H1 (cell line): ENCODE measurements around the gene JAG1. TPM values are rescaled to one million over a fixed set of nuclear protein-coding genes. Genes with fewer than 3 reads are reported as not detected.

Experiments
- POLR2A ChIP-seq, 2 experiments: IDR thresholded peaks; 1 replicate in 1 of 2; 2 replicates in 1 of 2; pipeline ENCODE4 v1.6.1; 2011; ENCODE audit warnings: low read depth in 2 of 2, low read length in 2 of 2, mild to moderate bottlenecking in 2 of 2; ENCODE audit errors: control extremely low read depth in 1 of 2
- RFX5 ChIP-seq: IDR thresholded peaks from 2 replicates; pipeline ENCODE4 v1.6.1; 2011; ENCODE audit warnings: low read depth, low read length, improper control_type of control experiment, borderline replicate concordance
- TAF1 ChIP-seq: IDR thresholded peaks from 2 replicates; pipeline ENCODE4 v1.6.1; 2011; ENCODE audit warnings: mild to moderate bottlenecking, low read depth, low read length
- TAF7 ChIP-seq: optimal IDR thresholded peaks from 2 replicates; pipeline ENCODE3; 2011; ENCODE audit warnings: low read depth, mild to moderate bottlenecking, inconsistent platforms, low read length, moderate library complexity, borderline replicate concordance
- polyA plus RNA-seq, 7 experiments: library from polyadenylated mRNA; depleted of rRNA in 3 of 7; stranded (reverse) in 5 of 7; unstranded in 2 of 7; fragments of >200 nt in 5 of 7; fragments of 200-250 nt in 2 of 7; gene quantifications; 1 replicate in 5 of 7; 2 replicates in 1 of 7; 4 replicates in 1 of 7; pipeline versions ENCODE4 v1.2.1 to v1.2.3, GENCODE V29; 2011 to 2013; ENCODE audit warnings: missing spikeins in 2 of 7, mixed read lengths in 2 of 7
- total RNA-seq: library from RNA; stranded (reverse); fragmentation: NEBNext Ultra II Directional; extraction: Animal tissue kit (Norgen Biotek cat#: 25700); gene quantifications from 2 replicates; pipeline ENCODE4 v1.2.1, GENCODE V29; 2021
- TF ChIP-seq, protein P1 (sequence below), 3 experiments: IDR thresholded peaks; 1 replicate in 2 of 3; 2 replicates in 1 of 3; pipeline versions ENCODE4 v1.5.1 to v1.6.1; 2011; ENCODE audit warnings: low read length in 3 of 3, mild to moderate bottlenecking in 3 of 3, inconsistent platforms in 2 of 3, low read depth in 1 of 3, moderate library complexity in 1 of 3; ENCODE audit not compliant: insufficient read depth in 1 of 3; ENCODE audit errors: control extremely low read depth in 1 of 3

The JAG1 gene
- total and polyA plus RNA-seq, 2 of the 8 experiments (the other 6 are each of a cell fraction or from before 2014, with no cell fraction given) = 13.5 to 27.3 TPM

DNA sequence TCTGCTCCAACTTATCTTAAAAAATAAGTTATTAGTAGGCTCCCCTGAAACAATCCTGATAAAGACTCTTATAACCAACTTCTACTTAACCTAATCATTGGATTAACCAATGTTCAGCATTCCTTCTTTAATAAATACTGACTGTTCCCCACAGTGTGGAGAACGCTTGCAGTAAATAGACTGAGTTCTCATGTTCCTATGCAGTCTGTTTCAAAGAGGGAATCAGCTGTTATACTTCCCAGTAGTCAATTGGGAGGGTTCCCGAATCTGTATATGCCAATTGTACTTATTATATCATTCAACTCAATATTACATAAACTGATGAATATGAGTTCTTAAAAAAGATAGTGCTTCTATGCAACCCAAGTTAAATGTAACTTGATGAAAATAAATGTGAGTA, 9.7 kb upstream of the JAG1 start (continued):
- TF ChIP-seq, protein P1, sequence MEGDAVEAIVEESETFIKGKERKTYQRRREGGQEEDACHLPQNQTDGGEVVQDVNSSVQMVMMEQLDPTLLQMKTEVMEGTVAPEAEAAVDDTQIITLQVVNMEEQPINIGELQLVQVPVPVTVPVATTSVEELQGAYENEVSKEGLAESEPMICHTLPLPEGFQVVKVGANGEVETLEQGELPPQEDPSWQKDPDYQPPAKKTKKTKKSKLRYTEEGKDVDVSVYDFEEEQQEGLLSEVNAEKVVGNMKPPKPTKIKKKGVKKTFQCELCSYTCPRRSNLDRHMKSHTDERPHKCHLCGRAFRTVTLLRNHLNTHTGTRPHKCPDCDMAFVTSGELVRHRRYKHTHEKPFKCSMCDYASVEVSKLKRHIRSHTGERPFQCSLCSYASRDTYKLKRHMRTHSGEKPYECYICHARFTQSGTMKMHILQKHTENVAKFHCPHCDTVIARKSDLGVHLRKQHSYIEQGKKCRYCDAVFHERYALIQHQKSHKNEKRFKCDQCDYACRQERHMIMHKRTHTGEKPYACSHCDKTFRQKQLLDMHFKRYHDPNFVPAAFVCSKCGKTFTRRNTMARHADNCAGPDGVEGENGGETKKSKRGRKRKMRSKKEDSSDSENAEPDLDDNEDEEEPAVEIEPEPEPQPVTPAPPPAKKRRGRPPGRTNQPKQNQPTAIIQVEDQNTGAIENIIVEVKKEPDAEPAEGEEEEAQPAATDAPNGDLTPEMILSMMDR (IDR thresholded peaks at IDR 0.05; ENCODE audit: control extremely low read depth in 1 of 3, insufficient read depth in 1 of 3, low read depth in 1 of 3, low read length in 3 of 3) = no peak
- TF ChIP-seq TAF1 (no peak), RFX5 (no peak), POLR2A (IDR thresholded peaks at IDR 0.05; ENCODE audit: control extremely low read depth in 1 of 2, low read depth in 2 of 2, low read length in 2 of 2) (no peak), TAF7 (no peak)
